DMS153 treated with DMSO at 0.1 percent for 48 hours (cell line): Measurements from ENCODE around the gene ARHGEF1.

Source experiments
- DNase-seq: peaks from one replicate; lab custom pipeline; 2025; ENCODE audit not compliant: unreplicated experiment; lab: John Stamatoyannopoulos, UW

ARHGEF1 gene

DNA sequence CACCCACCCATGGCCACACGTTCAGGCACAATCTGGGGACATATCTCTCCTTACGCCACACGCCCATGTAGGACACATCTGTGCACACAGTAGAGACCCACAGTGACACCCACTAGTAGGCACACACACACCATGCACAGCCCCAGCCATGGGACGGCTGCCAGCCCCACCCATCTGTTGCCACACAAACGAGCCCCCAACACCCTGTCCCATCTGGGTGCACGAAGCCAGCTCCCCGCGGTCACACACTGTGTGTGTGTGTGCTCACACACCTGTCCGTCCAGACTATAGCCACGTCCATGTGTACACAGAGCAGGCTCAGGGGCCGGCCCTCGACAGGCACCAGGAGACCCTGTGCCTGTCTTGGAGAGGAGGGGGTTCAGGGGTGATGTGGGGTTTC is 34.7 kb downstream of the ARHGEF1 start:
- DNase-seq, result no peak

- DNase-seq, result no peak
Observed at GRCh38 chr19:41918095-41918494, 35.1 kb downstream of the ARHGEF1 start.

- no peak for DNase-seq
Observed at GRCh38 chr19:41918653-41919244, 35.8 kb downstream of the ARHGEF1 start.

DNA sequence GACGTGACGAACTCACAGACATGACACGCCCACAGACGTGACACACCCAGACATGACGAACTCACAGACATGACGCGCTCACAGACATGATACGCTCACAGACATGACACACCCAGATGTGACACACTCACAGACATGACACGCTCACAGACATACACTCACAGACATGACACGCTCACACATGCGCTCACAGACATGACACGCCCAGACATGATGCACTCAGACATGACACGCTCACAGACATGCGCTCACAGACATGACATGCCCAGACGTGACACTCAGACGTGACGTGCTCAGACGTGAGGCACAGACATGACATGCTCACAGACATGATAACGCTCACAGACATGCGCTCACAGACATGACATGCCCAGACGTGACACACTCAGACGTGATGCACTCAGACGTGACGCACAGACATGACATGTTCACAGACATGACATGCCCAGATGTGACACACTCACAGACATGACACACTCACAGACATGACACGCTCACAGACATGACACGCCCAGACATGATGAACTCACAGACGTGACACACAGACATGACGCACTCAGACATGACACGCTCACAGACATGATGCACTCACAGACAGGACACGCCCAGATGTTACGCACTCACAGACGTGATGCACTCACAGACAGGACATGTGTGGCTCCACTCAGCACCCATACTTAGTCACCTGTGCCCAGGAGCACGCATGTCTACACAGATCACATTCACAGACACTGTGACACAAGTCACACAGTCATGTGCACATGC is 37.1 kb downstream of the ARHGEF1 start:
- DNase-seq, result no peak

GRCh38 chr19:41920882-41921576 is 38.0 kb downstream of the ARHGEF1 start:
- DNase-seq, result no peak

DNA sequence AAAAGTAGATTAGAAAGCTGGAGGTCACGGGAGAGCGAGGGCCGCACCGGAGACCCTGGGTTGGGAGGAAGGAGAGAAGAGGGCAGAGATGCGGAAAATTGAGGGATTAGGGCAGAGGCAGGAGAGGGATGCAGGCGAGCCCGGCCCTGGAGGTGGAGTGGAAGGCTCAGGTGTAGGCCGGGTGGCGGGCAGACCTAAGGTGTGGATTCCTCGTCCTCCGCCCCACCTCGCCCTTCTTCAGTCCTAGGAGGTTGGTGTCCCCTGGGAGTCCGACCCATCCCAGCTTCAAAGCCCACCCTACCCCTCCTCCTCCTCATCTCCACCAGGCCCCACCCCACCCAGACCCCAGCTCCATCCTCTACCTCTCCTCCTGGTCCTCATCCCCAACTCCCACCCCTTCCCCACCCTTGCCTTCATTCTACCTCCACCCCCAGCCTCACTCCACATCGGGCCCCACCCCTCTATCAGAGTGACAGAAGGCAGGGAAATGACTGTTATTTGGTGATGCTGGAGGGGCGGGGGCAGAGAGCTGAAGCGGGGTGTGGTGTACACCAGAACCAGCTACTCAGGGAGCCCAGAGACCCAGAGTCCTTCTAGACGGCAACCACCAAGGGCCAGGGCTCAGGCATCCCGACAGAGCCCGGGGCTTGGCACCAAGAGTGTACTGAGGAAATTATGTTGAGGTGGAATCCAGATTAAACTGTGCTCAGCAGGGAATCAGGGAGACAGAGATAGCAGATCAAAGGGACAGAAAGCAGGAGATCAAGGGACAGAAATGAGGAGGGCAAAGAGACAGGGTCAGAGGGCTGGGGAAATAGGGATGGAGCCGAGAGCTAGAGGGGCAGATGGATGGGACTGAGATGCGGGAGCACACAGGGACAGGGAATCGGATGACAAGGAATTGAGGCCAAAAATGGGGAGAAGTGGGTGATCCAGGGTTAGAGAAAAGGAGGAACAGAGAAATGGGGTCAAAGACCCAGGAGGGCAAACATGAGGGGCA is 38.9 kb downstream of the ARHGEF1 start:
- DNase-seq, result no peak

- no peak for DNase-seq
Observed at GRCh38 chr19:41922585-41922984, 39.6 kb downstream of the ARHGEF1 start.

DNA sequence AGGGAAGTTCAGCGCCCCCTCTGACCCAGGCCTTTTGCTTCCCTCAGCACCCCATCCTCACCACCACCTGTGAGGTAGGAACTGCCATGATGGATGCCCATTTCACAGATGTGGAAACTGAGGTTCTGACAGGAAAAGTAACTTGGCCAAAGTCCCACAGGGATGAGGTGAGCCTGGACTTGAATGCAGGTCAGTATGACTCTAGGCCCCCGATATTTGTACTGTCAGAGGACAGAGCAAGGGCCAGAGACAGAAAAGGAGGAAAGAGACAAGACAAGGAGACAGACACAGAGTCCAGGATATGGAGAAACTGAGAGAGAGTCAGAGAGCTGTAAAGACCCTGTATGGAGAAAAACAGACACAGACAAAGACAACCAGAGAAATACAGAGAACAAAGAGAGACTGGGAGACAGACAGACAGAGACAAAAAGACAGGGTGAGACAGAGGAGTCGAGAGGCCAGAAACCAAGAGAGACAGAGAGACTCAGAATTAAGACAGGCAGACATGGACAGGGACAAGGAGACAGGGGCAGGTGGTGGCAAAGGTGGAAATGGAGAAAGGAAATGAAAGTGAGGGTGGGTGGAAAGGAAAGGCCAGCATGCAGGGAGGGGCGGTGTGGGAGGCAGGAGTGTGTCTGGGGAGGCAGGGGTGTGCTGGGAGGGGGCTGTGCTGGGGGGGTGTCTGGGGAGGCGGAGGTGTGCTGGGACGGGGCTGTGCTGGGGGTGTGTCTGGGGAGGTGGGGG is 40.2 kb downstream of the ARHGEF1 start:
- DNase-seq, result no peak

- no peak for DNase-seq
Observed at GRCh38 chr19:41924151-41925145, 41.5 kb downstream of the ARHGEF1 start.

GRCh38 chr19:41925208-41926003 is 42.4 kb downstream of the ARHGEF1 start:
- no peak for DNase-seq

- no peak for DNase-seq
Observed at GRCh38 chr19:41926028-41926762, 43.2 kb downstream of the ARHGEF1 start.

DNA sequence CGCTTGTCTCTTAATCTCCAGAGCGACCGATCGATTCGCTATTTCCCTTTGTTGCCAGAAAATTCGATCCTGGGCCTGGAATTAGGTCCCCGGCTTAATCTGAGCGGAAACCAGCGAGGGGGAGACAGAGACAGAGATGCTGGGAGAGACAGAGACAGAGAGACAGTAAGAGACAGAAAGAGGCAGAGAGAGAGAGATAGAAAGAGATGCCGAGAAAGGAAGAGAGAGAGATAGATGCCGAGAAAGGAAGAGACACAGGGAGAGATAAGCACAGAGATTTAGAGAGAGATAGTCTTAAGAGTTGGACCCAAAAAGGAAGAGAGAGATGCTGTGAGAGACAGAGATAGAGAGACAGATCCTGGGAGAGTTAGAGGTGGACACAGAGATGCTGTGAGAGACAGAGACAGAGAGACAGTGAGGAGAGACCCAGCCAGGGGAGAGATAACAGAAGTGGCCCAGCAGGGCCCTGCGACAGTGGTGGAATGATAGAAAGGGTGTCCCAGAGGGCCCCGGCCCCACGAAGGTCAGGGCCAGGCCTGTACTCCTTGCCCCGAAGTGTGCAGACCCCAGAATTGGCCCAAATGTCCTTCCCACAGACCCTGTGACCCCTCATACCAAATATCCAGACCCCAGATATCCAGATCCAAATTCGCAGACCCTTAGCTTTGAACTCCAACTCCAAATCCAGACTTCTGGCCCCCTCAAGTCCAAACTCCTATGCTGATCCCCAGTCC is 43.9 kb downstream of the ARHGEF1 start:
- DNase-seq, result no peak

DNA sequence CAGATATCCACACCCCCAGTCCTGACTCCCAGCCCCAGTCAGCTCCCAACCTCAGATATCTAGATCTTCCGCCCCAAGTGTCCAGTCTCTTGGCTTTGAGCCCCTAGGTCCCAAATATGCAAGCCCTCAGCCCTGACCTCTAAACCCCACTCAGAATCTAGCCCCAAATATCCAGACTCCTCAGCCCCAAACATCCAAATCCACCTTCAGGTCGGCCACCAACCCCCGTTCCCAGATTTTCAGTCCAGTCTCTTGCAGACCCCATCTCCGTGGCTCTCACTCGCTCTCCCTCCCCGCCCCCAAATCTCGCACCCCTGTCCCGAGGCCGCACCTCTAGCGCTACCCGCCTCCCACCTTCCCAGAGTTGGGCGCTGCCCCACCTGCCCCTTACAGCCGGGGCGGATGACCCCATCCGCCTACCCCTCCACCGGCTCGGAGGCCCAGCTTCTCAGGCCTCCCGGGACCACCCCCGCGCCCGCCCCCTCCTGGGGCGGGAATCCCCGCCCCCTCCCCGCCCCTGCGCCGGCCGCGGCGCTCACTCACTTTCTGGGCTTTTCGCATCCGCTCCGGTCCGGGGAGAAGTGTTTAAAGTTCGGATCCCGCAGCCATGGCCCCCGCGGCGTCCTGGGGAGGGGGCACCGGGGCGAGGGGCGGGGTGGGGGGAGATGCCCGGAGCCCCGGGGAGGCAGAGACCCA is 44.7 kb downstream of the ARHGEF1 start:
- DNase-seq, result no peak

- DNase-seq, result no peak
Observed at GRCh38 chr19:41928221-41928683, 45.3 kb downstream of the ARHGEF1 start, which contains the start of gene ERFL. TSS of gene ERFL (minus strand) at chr19:41928449. CDS start at chr19:41912919, 15,530 bp downstream.

- no peak for DNase-seq
Observed at GRCh38 chr19:41928754-41929535, 46.0 kb downstream of the ARHGEF1 start.
